C4-2B (cell line): Measurements from ENCODE around the gene GPR108.

Source experiments
- H3K27ac ChIP-seq: fragments of 450-650 bp; 2 replicates; pipeline ENCODE4 v1.5.1; 2017
- ZFX ChIP-seq: fragments of 450-650 bp; IDR thresholded peaks from 2 replicates; pipeline ENCODE4 v1.6.1; 2017
- TF ChIP-seq, protein P1 (sequence below): fragments of 450-650 bp; conservative IDR thresholded peaks from 2 replicates; pipeline ENCODE4 v1.5.1; 2017; ENCODE audit warnings: mild to moderate bottlenecking

The GPR108 gene

DNA sequence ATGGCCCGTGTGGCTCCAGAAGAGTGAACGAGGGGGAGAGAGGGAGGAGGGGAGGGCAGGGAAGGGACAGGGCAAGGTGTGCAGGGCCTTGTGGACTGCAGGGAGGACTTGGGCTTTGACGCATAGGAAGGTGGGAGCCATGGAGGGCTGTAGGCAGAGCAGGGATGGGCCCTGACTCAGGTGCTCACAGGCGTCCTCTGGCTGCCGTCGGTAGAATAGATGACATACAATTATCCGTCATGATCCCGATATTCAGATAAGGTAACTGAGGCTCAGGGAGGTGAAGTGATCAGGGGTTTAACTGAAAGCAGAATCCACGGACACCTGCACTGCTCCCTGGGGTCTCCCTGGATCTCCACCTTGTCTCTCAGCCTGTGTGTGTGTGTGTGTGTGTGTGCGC, 20.3 kb downstream of the GPR108 start:
- no peak for TF ChIP-seq ZFX
- TF ChIP-seq, protein P1, sequence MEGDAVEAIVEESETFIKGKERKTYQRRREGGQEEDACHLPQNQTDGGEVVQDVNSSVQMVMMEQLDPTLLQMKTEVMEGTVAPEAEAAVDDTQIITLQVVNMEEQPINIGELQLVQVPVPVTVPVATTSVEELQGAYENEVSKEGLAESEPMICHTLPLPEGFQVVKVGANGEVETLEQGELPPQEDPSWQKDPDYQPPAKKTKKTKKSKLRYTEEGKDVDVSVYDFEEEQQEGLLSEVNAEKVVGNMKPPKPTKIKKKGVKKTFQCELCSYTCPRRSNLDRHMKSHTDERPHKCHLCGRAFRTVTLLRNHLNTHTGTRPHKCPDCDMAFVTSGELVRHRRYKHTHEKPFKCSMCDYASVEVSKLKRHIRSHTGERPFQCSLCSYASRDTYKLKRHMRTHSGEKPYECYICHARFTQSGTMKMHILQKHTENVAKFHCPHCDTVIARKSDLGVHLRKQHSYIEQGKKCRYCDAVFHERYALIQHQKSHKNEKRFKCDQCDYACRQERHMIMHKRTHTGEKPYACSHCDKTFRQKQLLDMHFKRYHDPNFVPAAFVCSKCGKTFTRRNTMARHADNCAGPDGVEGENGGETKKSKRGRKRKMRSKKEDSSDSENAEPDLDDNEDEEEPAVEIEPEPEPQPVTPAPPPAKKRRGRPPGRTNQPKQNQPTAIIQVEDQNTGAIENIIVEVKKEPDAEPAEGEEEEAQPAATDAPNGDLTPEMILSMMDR: no peak; the same call in 1 of the 2 replicates
- H3K27ac ChIP-seq: no peak overlapping the region

DNA sequence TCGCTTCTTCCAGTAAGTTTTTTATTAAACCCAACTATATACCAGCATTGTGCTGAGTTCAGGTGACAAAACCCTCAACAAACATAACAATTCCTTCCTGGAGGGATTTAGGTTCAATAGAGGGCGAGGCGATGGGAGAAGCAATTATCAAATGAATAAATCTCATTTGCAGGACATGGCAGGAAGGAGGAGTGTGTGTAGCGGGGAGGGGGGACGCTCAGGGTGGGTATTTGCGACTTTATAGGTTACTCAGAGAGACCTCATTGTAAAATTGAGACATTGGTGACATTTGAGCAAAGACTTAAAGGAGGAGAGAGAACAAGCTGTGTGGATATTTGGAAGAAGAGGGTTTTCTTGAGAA, 20.8 kb downstream of the GPR108 start:
- H3K27ac ChIP-seq: no peak overlapping the region
- no peak for TF ChIP-seq ZFX
- TF ChIP-seq, protein P1: no peak

DNA sequence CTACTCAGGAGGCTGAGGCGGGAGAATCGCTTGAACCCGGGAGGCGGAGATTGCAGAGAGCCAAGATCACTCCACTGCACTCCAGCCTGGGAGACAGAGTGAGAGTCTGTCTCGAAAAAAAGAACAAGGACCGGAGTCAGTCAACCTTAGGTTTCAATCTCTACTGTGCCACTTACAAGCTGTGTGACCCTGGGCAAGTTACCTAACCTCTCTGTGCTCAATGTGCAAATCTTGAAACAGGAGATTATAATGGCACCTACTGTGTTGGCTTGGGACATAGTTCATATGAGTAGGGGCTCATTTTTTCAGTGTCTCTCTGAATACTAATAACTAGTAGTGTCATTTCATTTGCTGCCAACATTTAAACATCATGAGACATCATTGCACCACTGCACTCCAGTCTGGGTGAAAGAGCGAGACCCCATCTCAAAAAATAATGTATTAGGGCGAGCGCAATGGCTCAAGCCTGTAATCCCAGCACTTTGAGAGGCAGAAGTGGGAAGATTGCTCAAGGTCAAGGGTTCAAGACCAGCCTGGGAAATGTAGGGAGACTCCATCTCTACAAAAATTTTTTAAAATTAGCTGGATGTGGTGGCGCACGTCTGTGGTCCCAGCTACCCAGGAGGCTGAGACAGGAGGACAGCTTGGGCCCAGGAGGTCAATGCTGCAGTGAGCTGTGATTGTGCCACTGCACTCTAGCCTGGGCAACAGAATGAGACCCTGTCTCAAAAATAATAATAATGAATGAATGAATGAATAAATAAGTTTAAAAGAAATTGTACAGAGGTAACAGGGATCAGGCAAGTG, 22.4 kb downstream of the GPR108 start:
- no peak for TF ChIP-seq ZFX
- TF ChIP-seq, protein P1: no peak
- H3K27ac ChIP-seq: no peak overlapping the region

DNA sequence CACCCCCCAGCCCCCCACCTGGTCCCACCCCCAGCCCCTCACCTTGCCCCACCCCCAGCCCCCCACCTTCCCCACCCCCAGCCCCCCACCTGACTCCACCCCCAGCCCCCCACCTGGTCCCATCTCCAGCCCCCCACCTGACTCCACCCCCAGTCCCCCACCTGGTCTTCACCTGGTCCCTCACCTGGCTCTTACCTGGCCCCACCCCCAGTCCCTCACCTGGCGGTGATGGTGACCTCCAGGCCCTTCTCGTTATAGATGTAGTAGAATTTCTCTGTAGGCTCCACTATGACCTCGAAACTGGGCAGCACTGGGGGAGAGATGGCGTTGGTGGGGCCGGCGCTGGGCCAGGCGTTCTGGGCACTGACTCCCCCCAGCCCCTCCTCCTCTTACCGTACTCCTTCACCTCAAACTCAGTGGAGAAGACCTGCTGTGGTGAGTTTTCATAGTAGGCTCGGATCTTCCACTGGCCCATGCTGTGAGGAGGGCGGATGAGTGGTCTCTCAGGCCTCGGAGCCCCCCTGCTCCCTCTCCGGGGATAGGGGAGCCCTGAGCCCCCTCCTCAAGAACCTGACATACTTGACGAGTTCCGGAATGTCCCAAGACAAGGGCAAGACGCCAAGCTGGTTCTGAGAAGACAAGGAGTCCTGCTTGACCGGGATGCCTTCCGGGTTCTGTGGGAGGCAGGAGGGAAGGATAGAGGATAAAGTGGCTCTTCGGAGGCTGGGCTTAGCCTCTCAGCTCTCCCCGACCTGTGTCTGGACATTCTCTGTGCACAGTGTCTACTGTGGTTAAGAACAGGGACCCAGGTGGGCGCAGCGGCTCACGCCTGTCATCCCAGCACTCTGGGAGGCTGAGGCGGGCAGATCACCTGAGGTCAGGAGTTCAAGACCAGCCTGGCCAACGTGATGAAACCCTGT, 23.3 kb downstream of the GPR108 start:
- TF ChIP-seq ZFX: no peak
- TF ChIP-seq, protein P1: no peak
- no peak overlapping the region for H3K27ac ChIP-seq

DNA sequence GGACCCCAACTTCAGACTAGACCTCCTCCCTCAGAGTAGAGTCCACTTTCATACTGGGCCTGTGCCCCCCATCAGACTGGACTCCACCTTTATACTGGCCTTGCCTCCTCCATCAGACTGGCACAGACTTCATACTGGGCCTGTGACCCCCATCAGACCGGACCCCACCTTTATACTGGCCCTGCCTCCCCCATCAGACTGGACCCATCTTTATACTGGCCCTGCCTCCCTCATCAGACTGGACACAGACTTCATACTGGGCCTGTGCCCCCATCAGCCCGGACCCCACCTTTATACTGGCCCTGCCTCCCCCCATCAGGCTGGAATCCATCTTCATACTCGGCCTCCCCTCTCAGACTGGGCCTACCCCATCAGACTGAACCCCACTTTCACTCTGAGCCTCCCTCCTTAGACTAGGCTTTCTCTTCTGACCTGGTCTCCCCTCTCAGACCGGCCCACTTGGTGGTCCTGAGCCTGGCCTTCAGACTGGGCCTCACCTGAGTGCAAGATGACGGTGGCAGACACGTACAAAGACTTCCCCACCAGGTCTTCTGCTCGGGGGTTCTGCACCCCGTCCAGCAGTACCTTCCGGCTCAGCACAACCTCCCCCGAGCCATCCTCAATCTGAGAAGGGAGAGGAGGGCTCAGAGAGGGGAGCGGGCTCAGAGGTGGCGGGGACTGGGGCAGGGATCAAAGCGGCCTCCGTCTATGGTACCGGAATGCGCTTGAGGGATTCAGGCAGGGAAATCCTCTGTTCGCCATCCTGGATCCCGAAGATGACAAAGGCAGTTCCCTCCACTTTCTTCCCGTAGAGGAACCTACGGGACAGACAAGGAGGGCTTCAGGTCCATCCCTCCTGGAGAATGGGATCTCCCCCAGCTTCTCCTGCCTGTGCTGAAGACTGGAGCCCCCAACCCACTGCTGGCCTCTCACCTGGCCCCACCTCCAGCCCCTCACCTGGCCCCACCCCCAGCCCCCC, 24.4 kb downstream of the GPR108 start:
- no peak for TF ChIP-seq ZFX
- TF ChIP-seq, protein P1: no peak
- H3K27ac ChIP-seq: no peak overlapping the region

DNA sequence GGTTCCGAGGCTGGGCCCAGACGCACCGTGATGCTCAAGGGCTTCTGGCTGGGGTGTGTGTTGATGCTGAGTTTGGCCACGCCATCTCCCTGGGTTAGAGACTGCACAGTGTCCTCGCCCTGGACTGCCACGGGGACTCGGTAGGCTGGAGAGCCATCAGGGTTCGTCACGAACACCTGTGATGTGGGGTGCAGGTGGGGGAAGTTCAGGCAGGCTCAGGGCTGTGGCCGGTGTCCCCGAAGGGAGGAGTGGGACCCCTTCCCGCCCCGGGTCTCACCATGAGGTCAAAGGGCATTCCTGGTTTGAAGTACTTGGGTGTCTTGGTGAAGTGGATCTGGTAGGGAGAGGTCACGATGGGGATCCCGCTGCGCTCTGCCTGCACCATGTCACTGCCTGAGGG, 25.1 kb downstream of the GPR108 start:
- TF ChIP-seq, protein P1: no peak
- H3K27ac ChIP-seq: no peak overlapping the region
